DND-41 (cell line): Measurements from ENCODE around the gene SLC22A12.

Experiments
- ATAC-seq: fragments of 200-7000 bp; cut with Tn5 transposase; 3 replicates; pipeline ENCODE4 v1.9.1; 2021; ENCODE audit warnings: low read depth; ENCODE audit not compliant: insufficient read depth
- DNase-seq: peaks from one replicate; pipeline ENCODE4 v3.0.0-alpha.2; 2020
- H2AFZ ChIP-seq: 2 replicates; pipeline ENCODE4 v1.6.0; 2012; ENCODE audit warnings: low read depth, low read length
- H3K27ac ChIP-seq: 2 replicates; pipeline ENCODE4 v1.5.1; 2012; ENCODE audit warnings: low read length, inconsistent platforms
- H3K27me3 ChIP-seq: fragments of 200-600 bp; sonication (generic); 2 replicates; pipeline ENCODE4 v1.6.0; 2012; ENCODE audit warnings: low read length, mild to moderate bottlenecking, inconsistent platforms; ENCODE audit not compliant: insufficient read depth, poor library complexity
- H3K36me3 ChIP-seq: 2 replicates; pipeline ENCODE4 v1.5.1; 2012; ENCODE audit warnings: low read length, inconsistent platforms; ENCODE audit not compliant: insufficient read depth
- H3K4me1 ChIP-seq: 2 replicates; pipeline ENCODE4 v1.5.1; 2012; ENCODE audit warnings: mild to moderate bottlenecking, low read length; ENCODE audit not compliant: insufficient read depth
- H3K4me2 ChIP-seq: 2 replicates; pipeline ENCODE4 v1.6.0; 2012; ENCODE audit warnings: mild to moderate bottlenecking, moderate library complexity, low read length, inconsistent platforms; ENCODE audit not compliant: insufficient read depth
- H3K4me3 ChIP-seq, 2 experiments: fragments of 200-600 bp in 1 of 2; shearing (Covaris generic) in 1 of 2; 2 replicates each; pipeline ENCODE4 v1.5.1; 2012 to 2016; ENCODE audit warnings: inconsistent platforms in 2 of 2, low read length in 2 of 2, mild to moderate bottlenecking in 2 of 2, low read depth in 1 of 2, moderate library complexity in 1 of 2
- H3K79me2 ChIP-seq: 2 replicates; pipeline ENCODE4 v1.6.0; 2012; ENCODE audit warnings: low read length, inconsistent platforms; ENCODE audit not compliant: insufficient read depth
- H3K9ac ChIP-seq: 2 replicates; pipeline ENCODE4 v1.6.0; 2012; ENCODE audit warnings: low read depth, mild to moderate bottlenecking, inconsistent platforms, low read length, moderate library complexity
- H3K9me3 ChIP-seq: 2 replicates; pipeline ENCODE4 v1.5.1; 2012; ENCODE audit warnings: low read length, moderate library complexity, mild to moderate bottlenecking, inconsistent platforms; ENCODE audit not compliant: insufficient read depth, severe bottlenecking
- H4K20me1 ChIP-seq: 2 replicates; pipeline ENCODE4 v1.6.0; 2012; ENCODE audit warnings: low read length; ENCODE audit not compliant: insufficient read depth
- CTCF ChIP-seq: IDR thresholded peaks from 2 replicates; pipeline ENCODE4 v1.5.1; 2012; ENCODE audit warnings: borderline replicate concordance, low read length, moderate library complexity, mild to moderate bottlenecking; ENCODE audit not compliant: poor library complexity, severe bottlenecking; ENCODE audit errors: extremely low read depth
- EZH2 ChIP-seq: IDR thresholded peaks from 3 replicates; pipeline ENCODE4 v1.6.1; 2012; ENCODE audit warnings: borderline replicate concordance, low read depth, mild to moderate bottlenecking, moderate library complexity, low read length, inconsistent platforms; ENCODE audit not compliant: severe bottlenecking

The SLC22A12 gene

GRCh38 chr11:64558869-64559268 lies 32.2 kb upstream of the SLC22A12 start:
- TF ChIP-seq EZH2 = no peak
- no peak for TF ChIP-seq CTCF
- no peak overlapping the region for H3K4me3 ChIP-seq

GRCh38 chr11:64559351-64560138 lies 31.5 kb upstream of the SLC22A12 start:
- H3K27ac ChIP-seq = no peak overlapping the region
- ATAC-seq (no peak), DNase-seq (no peak)
- no peak for TF ChIP-seq CTCF
- no peak for TF ChIP-seq EZH2
- no peaks in the 10 kb centered on the region for H3K27me3 ChIP-seq
- H3K79me2 ChIP-seq = no peaks in the 10 kb centered on the region
- no peak overlapping the region for H3K4me2 ChIP-seq
- H4K20me1 ChIP-seq = no peaks in the 10 kb centered on the region
- H3K4me1 ChIP-seq = no peaks in the 10 kb centered on the region
- no peak overlapping the region for H3K4me3 ChIP-seq
- H3K36me3 ChIP-seq = no peaks in the 10 kb centered on the region
- no peaks in the 10 kb centered on the region for H3K9me3 ChIP-seq
- no peak overlapping the region for H2AFZ ChIP-seq
- H3K9ac ChIP-seq = no peak overlapping the region

More at GRCh38 chr11:64558869-64559268, 32.2 kb upstream of the SLC22A12 start:
- H2AFZ ChIP-seq = no peak overlapping the region
- H3K36me3 ChIP-seq = no peaks in the 10 kb centered on the region
- ATAC-seq (no peak), DNase-seq (no peak)
- H3K4me1 ChIP-seq = no peaks in the 10 kb centered on the region
- H3K9me3 ChIP-seq = no peaks in the 10 kb centered on the region
- H3K27me3 ChIP-seq = no peaks in the 10 kb centered on the region
- H3K9ac ChIP-seq = no peak overlapping the region
- no peaks in the 10 kb centered on the region for H3K79me2 ChIP-seq
- H4K20me1 ChIP-seq = no peaks in the 10 kb centered on the region; the same call in 1 of the 2 replicates
- no peak overlapping the region for H3K27ac ChIP-seq
- no peak overlapping the region for H3K4me2 ChIP-seq

- no peak overlapping the region for H3K4me3 ChIP-seq
- H3K27me3 ChIP-seq = no peaks in the 10 kb centered on the region
- no peaks in the 10 kb centered on the region for H3K79me2 ChIP-seq
- no peak for DNase-seq
- no peaks in the 10 kb centered on the region for H3K9me3 ChIP-seq
- H4K20me1 ChIP-seq = no peaks in the 10 kb centered on the region
- H3K4me1 ChIP-seq = no peaks in the 10 kb centered on the region
- no peak overlapping the region for H3K27ac ChIP-seq
- H3K36me3 ChIP-seq = no peaks in the 10 kb centered on the region
- ATAC-seq = no peak
- no peak overlapping the region for H3K9ac ChIP-seq
- TF ChIP-seq CTCF = no peak
- no peak overlapping the region for H3K4me2 ChIP-seq
- H2AFZ ChIP-seq = no peak overlapping the region
These were observed 30.8 kb upstream of the SLC22A12 start for GRCh38 chr11:64560139-64560771.
